A549 treated with RU486 at 1 μM for 4 hours (cell line): ENCODE measurements around the gene SNX13. TPM values are rescaled to one million over a fixed set of nuclear protein-coding genes. Genes with fewer than 3 reads are reported as not detected.

Experiments
- total RNA-seq: library from RNA; stranded (reverse); fragments of 200-300 nt; extraction: Qiagen RNA extraction; gene quantifications from 5 replicates; pipeline ENCODE4 v1.2.3, GENCODE V29; 2022; ENCODE audit warnings: low read depth

Gene SNX13
- 12.9 to 19.7 TPM (median 15.3 TPM) in 5 replicates for total RNA-seq

GRCh38 chr7:17940302-17940883 lies at the start of gene SNX13:
TSS of gene SNX13 (minus strand) at chr7:17940494. CDS start at chr7:17940295, 199 bp downstream.

Other genes starting within 250 kb of the SNX13 start
- gene PRPS1L1, start 87.4 kb upstream of the SNX13 start, total RNA-seq = not detected in 5 replicates